DLD1 (cell line): ENCODE measurements around the gene GNAI1.

Source experiments
- in situ Hi-C: cut with HindIII; loops from 2 replicates; pipeline ENCODE4 v1.10.0; 2017; ENCODE audit warnings: low sequenced_read_pairs

The GNAI1 gene

DNA sequence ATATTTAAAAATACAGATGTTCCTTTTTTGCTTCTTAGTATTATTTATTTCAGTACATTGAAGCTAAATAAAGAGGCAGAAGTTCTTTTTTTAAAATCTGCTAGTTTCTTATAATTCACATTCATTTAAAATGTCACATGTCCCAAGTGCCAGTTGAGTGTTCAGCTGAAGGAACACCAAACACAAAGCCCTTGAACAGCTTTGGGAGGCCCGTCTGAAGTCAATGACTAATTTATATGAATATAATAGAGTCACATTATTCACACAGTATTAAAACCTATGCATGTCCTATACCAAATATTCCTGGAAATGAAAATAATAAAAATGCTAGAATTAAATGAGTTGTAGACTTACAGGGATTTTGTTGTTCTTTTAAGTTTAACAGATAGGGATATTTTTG, 70.3 kb downstream of the GNAI1 start:
- in situ Hi-C loops: no loop called here

- in situ Hi-C loops: no loop called here
Observed at GRCh38 chr7:80206763-80207162, 72.1 kb downstream of the GNAI1 start.

DNA sequence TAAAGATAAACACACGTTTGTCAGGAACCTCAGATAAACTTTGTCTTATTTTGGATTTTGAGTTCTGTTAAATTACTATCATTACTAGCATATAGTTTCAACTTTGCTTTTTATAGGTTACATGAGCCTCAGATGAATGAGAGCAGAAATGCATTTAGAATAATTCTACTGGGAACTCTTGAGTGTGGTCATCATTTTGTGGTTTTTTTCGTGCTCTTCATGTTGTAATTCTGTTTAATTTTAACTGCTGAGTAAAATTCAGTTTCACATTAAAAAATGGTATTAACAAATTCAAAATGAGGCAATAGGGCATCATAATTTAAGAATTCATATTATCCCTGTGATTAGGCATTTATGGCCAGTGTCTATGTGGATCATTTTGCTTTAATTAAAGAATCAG, 72.9 kb downstream of the GNAI1 start:
- in situ Hi-C loops: no loop called here

DNA sequence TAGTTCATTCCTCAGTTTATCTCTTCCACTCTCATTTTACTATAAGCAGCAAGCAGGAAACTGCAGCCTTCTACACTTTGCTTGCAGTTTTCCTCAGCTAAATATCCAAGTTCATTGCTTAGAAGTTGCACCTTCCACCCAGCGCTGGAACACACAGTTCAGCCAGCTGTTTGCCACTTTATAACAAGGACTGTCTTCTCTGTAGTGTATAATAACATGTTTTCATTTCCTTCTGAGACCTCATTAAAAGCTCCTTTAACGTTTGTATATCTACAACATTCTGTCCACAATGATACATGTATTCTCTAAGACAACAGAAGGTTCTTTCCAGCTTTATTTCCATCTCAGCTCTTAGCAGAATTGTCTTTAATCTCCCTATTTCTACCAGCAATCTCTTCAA, 74.1 kb downstream of the GNAI1 start:
- in situ Hi-C loops: no loop called here

DNA sequence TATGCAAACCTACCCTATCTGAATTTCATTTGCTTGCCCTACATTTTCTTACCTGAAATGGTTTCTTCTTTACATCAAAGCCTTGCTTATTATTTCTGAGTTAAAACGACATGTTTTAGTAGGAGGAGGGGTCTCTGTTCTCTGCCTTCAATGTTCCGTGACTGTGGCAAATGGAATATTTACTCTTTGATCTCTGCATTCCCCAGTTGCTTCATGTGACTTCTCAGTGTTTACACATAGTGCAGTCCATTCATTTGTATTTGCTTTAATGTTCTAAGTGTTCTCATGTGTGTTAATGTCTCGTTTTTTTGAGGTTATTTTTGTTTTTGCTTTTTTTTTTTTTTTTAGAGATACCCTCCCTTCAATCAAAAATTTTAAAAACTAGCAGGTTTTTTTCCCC, 75.8 kb downstream of the GNAI1 start:
- in situ Hi-C loops: no loop called here

DNA sequence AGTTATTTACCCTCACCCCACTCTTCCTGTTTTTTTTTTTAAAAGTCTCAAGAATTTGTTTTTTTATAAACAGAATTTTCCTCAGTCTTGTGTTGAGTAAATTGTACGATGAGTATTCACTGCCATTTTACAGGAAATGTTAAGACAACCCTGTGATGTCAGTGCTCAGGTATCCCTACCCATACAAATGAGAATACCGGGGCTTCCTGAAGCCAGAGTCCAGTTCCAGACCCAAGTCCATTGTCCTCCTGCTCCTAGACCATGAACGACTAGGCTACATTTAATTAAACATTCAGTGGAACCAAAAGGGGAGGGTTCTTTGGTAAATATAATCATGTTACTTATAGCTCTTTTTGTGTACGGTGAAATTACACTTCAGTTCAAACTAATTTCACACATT, 79.2 kb downstream of the GNAI1 start:
- in situ Hi-C loops: no loop called here

DNA sequence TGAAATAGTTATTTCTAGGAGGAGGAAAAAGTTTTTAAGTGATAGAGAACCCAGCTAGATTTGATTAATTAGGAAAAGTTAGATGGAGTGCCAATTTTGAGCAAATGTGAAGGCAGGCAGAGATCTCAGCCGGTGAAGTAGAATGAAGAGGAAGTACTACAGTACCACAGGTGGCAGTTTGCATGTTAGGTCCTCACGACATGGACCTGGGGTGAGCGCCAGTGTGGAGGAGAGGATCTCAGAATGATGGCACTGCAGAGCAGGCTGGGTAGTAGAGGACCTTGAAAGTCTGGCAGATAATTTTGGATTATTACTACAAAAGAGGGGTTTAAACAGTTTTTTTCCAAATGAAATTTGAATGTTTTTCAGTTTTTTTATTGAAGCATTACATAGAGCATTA, 81.1 kb downstream of the GNAI1 start:
- in situ Hi-C loops: no loop called here

- in situ Hi-C loops: no loop called here
Observed at GRCh38 chr7:80216996-80217842, 82.6 kb downstream of the GNAI1 start.

- in situ Hi-C loops: no loop called here
Observed at GRCh38 chr7:80218723-80219122, 84.1 kb downstream of the GNAI1 start.

DNA sequence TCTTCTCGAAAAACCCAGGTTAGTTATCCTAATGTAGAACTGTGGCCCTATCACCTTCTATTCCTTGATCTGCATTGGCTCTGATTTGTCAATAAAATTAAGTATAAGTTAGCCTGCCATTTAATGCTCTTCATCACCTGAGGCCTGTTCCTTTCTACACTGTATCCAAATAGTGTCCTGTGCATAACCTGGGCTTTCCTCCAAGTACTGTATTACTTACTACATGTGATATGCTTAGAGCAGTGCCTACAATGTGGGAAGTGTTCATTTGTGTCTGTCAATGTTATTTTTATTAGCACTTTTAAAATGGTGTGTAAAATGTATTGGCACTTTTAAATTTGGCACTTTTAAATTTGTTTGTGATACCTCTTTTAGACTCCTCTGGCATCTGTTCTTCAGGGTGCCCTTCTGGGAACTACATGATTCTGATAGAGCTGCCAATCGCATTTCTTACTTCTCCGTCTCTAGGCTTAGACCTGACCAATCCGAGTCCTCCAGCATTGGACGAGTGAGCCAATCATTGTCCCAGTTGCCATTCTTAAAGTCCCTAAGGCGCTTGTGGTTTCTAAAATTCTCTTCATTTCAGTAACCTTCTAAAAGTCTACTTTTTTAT, 85.5 kb downstream of the GNAI1 start:
- in situ Hi-C loops: no loop called here

GRCh38 chr7:80224415-80224814, 89.8 kb downstream of the GNAI1 start:
- in situ Hi-C loops: no loop called here

GRCh38 chr7:80225361-80225760, 90.7 kb downstream of the GNAI1 start:
- in situ Hi-C loops: no loop called here

- in situ Hi-C loops: no loop called here
Observed at GRCh38 chr7:80226629-80227028, 92.0 kb downstream of the GNAI1 start.

DNA sequence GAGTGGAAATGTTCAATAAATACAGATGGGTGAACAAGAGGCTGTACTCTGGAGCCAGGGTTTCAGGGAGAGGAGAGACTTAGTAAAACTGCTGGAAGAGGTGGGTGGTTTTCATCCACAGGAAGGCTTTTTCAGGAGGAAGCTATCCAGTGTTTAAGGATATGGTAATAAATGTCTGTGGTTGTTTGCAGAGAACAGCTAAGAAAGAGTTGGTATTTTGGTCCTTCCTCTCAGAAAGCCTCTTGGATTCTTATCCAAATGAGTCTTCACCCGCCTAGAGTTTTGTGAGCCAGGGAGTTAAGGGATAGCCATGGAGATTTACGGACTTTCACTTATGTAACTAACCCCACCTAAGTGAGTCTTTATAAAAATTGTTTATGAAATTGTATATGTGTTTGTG, 95.7 kb downstream of the GNAI1 start:
- in situ Hi-C loops: no loop called here

DNA sequence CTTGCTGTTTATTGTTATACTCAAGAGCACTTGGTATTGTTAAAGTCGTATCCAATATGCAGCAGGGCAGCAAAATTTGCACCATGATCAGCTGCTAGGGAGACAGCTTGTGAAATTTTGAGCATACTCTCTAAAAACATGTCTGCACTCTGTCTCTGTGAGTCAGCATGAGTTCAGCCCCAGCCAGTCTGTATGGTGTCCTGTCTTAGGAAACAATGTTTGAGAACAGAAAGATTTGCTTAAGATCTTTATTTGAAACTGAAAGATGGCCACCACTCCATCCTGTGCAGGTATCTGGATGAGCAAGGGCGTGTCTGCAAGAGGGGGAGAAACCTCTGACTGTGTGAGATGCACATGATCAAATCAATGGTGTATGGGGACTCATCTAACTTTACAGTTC, 97.1 kb downstream of the GNAI1 start:
- in situ Hi-C loops: no loop called here

DNA sequence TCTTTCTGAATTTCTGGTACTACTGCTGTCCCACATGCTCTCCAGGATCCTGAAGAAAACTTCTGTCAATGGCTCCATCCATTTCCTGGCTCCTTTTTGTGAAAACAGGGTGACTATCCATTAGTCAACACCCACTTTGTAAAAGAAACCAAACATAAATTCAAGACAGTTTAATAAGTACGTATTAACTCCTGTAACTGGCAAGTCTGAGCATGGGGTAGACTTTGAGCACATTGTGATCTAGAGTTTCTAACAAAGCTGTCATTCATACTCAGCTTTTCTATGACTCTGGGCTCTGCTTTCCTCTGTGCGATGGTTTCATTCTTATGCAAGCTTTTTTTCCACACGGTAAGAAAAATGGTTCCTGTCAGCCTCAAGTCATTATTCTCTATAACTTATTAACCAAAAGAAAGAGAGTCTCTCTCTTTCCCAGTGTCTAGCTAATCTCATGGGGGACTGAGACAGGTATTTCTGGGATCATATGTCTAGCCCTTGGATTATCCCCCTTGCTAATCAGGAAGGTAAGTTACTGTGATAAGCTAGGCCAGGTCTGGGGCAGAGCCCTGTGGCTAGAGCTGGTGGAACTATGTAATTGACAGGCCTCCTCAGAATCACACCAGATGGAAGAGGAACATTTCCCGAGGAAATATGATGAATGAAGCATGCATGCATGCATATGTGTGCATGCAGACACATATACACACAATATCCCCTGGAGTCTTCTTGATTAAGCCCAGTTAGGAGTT, 98.5 kb downstream of the GNAI1 start:
- in situ Hi-C loops: no loop called here

DNA sequence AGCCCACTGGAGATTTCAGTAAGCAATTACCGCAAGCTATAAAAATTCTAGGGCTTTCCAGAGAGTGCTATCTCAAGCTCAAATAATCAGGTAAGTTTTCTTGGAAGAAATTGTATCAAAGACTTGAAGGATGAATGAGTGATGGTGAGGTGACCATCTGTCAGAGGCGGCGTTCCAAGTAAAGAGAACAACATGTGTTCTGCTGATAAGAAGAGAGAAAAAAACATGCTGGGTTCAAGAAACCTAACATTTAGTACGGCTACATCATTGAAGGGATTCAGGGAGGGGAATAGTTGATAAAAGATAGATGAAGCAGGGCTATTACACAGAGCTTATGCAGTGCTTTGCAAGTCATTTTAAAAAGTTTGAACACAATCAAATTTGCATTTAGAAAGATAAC, 100.7 kb downstream of the GNAI1 start:
- in situ Hi-C loops: no loop called here

- in situ Hi-C loops: no loop called here
Observed at GRCh38 chr7:80236681-80237080, 102.0 kb downstream of the GNAI1 start.

DNA sequence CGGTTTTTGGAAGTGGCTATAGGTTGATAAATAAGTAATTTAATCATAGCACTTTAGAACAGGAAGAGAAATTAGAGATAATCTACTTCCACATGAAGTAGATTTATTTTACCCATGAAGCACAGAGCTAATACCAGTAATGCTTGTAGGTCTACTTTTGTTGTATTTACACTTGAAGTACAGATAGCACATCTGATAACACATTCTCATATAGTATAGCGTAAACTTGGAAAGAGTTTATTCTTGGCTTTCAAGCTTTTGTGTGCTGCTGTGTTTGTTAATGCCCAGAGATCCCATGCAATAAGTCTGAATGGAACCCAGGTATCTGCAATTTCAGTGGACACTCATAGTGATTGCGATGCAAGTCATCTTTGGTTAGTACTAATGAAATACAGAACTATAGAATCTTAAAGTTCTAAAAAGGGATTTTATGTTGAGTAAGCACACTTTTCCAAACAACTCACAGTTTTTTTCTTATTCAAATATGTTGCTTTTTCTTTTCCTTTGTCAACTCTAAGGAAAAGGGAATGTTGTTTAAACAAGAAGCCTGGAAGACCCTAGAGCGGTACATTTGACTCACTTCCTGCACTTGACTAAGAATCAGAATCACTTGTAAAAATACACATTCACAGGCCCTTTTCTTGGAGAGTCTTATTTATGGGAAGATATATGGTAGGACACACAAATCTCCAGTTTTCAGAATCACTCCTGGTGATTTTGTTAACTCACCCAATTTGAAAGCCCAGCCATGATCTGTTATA, 105.8 kb downstream of the GNAI1 start:
- in situ Hi-C loops: no loop called here

DNA sequence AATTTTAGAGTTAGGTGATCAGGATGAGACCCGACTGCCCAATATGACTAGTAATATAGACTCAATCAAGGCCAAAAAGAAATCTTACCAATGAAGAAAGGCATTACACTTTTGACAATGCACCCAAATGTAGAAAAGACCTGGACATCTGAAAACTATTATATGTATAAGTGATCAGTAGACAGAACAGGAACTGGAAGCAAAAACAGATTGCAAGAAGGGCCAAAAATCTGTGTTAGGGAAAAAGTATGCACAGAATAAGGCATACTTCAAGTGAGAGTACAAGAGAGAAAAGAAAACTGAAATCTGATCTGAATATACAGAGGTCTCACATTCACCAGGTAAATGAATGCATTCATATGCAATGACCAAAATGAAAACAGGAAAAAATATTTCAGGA, 107.0 kb downstream of the GNAI1 start:
- in situ Hi-C loops: no loop called here

DNA sequence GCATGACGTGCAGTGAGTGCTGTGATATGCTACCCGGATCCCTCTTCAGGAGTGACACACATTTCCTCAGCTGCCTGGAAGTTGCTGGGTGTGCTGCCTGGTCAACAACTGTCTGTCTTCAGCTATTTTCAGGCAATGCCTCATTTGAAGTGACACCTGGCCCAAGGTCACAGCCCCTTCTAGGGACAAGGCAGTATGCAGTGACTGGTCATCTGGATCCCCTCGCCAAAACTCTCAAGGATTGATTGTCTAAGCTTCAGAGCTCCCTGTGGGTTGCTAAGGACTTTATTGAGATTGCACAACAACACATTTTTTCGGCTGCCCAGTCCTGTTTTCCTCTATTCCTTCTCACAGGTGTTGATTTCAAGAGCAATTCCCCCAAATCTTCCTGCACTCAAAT, 108.8 kb downstream of the GNAI1 start:
- in situ Hi-C loops: no loop called here
